Colonic mucosa (tissue), 4 donors: Measurements from ENCODE around the gene ZNF385C. TPM values are rescaled to one million over a fixed set of nuclear protein-coding genes. Genes with fewer than 3 reads are reported as not detected.

Experiments
- DNase-seq: peaks from one replicate; pipeline ENCODE4 v3.0.0-alpha.2; 2020
- H3K27ac ChIP-seq: fragments of 200-600 bp; one replicate; pipeline ENCODE4 v1.8.0; 2021
- H3K27me3 ChIP-seq: fragments of 200-600 bp; one replicate; pipeline ENCODE4 v1.8.0; 2021
- H3K36me3 ChIP-seq: fragments of 200-600 bp; one replicate; pipeline ENCODE4 v1.8.0; 2021
- H3K4me1 ChIP-seq: fragments of 200-600 bp; one replicate; pipeline ENCODE4 v1.8.0; 2021; ENCODE audit warnings: mild to moderate bottlenecking
- H3K4me3 ChIP-seq: fragments of 200-600 bp; one replicate; pipeline ENCODE4 v1.8.0; 2021
- H3K9ac ChIP-seq, 2 donors: one replicate each; pipeline ENCODE4 v1.7.0; 2013; ENCODE audit warnings: control low read depth in 2 of 2, low read depth in 2 of 2, low read length in 2 of 2
- H3K9me3 ChIP-seq: fragments of 200-600 bp; one replicate; pipeline ENCODE4 v1.8.0; 2021
- CTCF ChIP-seq: fragments of 200-600 bp; IDR thresholded peaks from one replicate; pipeline ENCODE4 v1.8.0; 2022; ENCODE audit warnings: antibody characterized with exemption, mild to moderate bottlenecking
- intact Hi-C: fragments of 100-400 bp; cut with DNase I; formaldehyde crosslinking; loops from one replicate; pipeline ENCODE4 v1.14.1; 2022
- total RNA-seq, 2 donors: library from RNA; stranded (reverse); fragmentation: NEBNext Ultra II Directional in 1 of 2; extraction: Animal tissue kit (Norgen Biotek cat#: 25700) in 1 of 2; gene quantifications; one replicate each; pipeline ENCODE4 v1.2.1, GENCODE V29; 2021
- donor health status: healthy.
- donor health status: DM: no; HTN: no; CAD: no.
- donor health status: DM: no; HTN: no; CAD: no.

Gene ZNF385C
- total RNA-seq, 2 donors from 2014 or later, result 0.20 to 0.32 TPM

GRCh38 chr17:42061646-42062487 lies 36.4 kb downstream of the ZNF385C start:
- Histone ChIP-seq H3K4me3 (no peak overlapping the region), H3K27ac (no peak overlapping the region), H3K4me1 (no peaks in the 10 kb centered on the region), H3K9ac (no peak overlapping the region), H3K36me3 (no peaks in the 10 kb centered on the region), H3K9me3 (no peaks in the 10 kb centered on the region), H3K27me3 (no peaks in the 10 kb centered on the region)
- intact Hi-C loops, result no loop called here
- no peak for DNase-seq
- no peak for TF ChIP-seq CTCF

- intact Hi-C loops, result no loop called here
- H3K9me3 ChIP-seq, result no peaks in the 10 kb centered on the region
- no peak overlapping the region for H3K27ac ChIP-seq
Observed at GRCh38 chr17:42060231-42060630, 38.0 kb downstream of the ZNF385C start.

GRCh38 chr17:42059815-42060214 lies 38.5 kb downstream of the ZNF385C start:
- H3K27ac ChIP-seq, result no peak overlapping the region
- TF ChIP-seq CTCF, result no peak
- intact Hi-C loops, result no loop called here
- no peaks in the 10 kb centered on the region for H3K27me3 ChIP-seq
- no peak overlapping the region for H3K9ac ChIP-seq
- H3K4me3 ChIP-seq, result no peak overlapping the region
- H3K4me1 ChIP-seq, result no peaks in the 10 kb centered on the region
- no peaks in the 10 kb centered on the region for H3K9me3 ChIP-seq
- DNase-seq, result no peak
- no peaks in the 10 kb centered on the region for H3K36me3 ChIP-seq

More at GRCh38 chr17:42060231-42060630, 38.0 kb downstream of the ZNF385C start:
- H3K4me1 ChIP-seq, result no peaks in the 10 kb centered on the region
- H3K9ac ChIP-seq, result no peak overlapping the region
- peak; percentile 55 for DNase-seq
- no peaks in the 10 kb centered on the region for H3K27me3 ChIP-seq
- no peak overlapping the region for H3K4me3 ChIP-seq
- no peak for TF ChIP-seq CTCF
- H3K36me3 ChIP-seq, result no peaks in the 10 kb centered on the region

GRCh38 chr17:42058063-42058462 lies 40.2 kb downstream of the ZNF385C start:
- Histone ChIP-seq H3K36me3 (no peaks in the 10 kb centered on the region), H3K9ac (no peak overlapping the region), H3K4me1 (no peaks in the 10 kb centered on the region), H3K27ac (no peak overlapping the region), H3K9me3 (no peaks in the 10 kb centered on the region), H3K4me3 (no peak overlapping the region), H3K27me3 (no peaks in the 10 kb centered on the region)
- TF ChIP-seq CTCF, result no peak
- DNase-seq, result no peak
- intact Hi-C loops, result no loop called here

GRCh38 chr17:42056635-42057034 lies 41.6 kb downstream of the ZNF385C start:
- DNase-seq, result no peak
- H3K27ac ChIP-seq, result no peak overlapping the region
- intact Hi-C loops, result no loop called here
- no peaks in the 10 kb centered on the region for H3K36me3 ChIP-seq
- H3K9me3 ChIP-seq, result no peaks in the 10 kb centered on the region
- H3K9ac ChIP-seq, result no peak overlapping the region
- H3K4me1 ChIP-seq, result no peaks in the 10 kb centered on the region
- TF ChIP-seq CTCF, result no peak
- no peak overlapping the region for H3K4me3 ChIP-seq
- no peaks in the 10 kb centered on the region for H3K27me3 ChIP-seq
